IMR-90 (cell line): ENCODE measurements around the gene PRKCB. TPM values are rescaled to one million over a fixed set of nuclear protein-coding genes. Genes with fewer than 3 reads are reported as not detected.

Experiments
- ATAC-seq: fragments of 200-7000 bp; cut with Tn5 transposase; 2 replicates; pipeline ENCODE4 v1.9.1; 2020; ENCODE audit warnings: low read depth, mild to moderate bottlenecking, moderate library complexity
- BruUV-seq: library from RNA; stranded (reverse); fragments of 400-500 nt; replicated peaks from 2 replicates; lab custom pipeline; 2021; lab: Mats Ljungman, UMichigan
- CTCF ChIA-PET: fragments of 300-600 bp; formaldehyde crosslinking; extraction: SDS; loops from one replicate; lab custom pipeline; 2021; ENCODE audit warnings: antibody characterized with exemption; lab: Yijun Ruan, JAX
- POLR2A ChIA-PET: fragments of 300-600 bp; sonication (Branson Sonifier 250); formaldehyde crosslinking; loops from one replicate; lab custom pipeline; 2022; ENCODE audit warnings: antibody characterized with exemption; ENCODE audit not compliant: unreplicated experiment; lab: Charles Lee
- DNase-seq: peaks from one replicate; pipeline ENCODE4 v3.0.0; 2013
- H2AFZ ChIP-seq: replicated peaks from 2 replicates; pipeline ENCODE3; 2013; ENCODE audit warnings: low read length, mild to moderate bottlenecking; ENCODE audit not compliant: poor library complexity
- H2AK5ac ChIP-seq: 2 replicates; pipeline ENCODE4 v1.6.1; 2013; ENCODE audit warnings: low read depth, low read length, inconsistent platforms
- H2AK9ac ChIP-seq: replicated peaks from 2 replicates; pipeline ENCODE3; 2013; ENCODE audit warnings: mild to moderate bottlenecking, low read depth, low read length, moderate library complexity; ENCODE audit not compliant: poor library complexity
- H2BK120ac ChIP-seq: 2 replicates; pipeline ENCODE4 v1.6.1; 2013; ENCODE audit warnings: low read depth, low read length, inconsistent platforms
- H2BK15ac ChIP-seq: 3 replicates; pipeline ENCODE4 v1.6.1; 2013; ENCODE audit warnings: low read depth, low read length, inconsistent platforms
- H2BK20ac ChIP-seq: 2 replicates; pipeline ENCODE4 v1.6.1; 2013; ENCODE audit warnings: low read depth, mild to moderate bottlenecking, inconsistent platforms, low read length, moderate library complexity
- H2BK5ac ChIP-seq: 2 replicates; pipeline ENCODE4 v1.6.1; 2013; ENCODE audit warnings: mild to moderate bottlenecking, low read depth, low read length, inconsistent platforms; ENCODE audit not compliant: poor library complexity, severe bottlenecking
- H3K14ac ChIP-seq: replicated peaks from 2 replicates; pipeline ENCODE4 v1.6.1; 2013; ENCODE audit warnings: low read depth, low read length, inconsistent platforms
- H3K18ac ChIP-seq: 2 replicates; pipeline ENCODE4 v1.6.1; 2013; ENCODE audit warnings: low read depth, low read length, control low read depth
- H3K23ac ChIP-seq: 2 replicates; pipeline ENCODE4 v1.6.1; 2013; ENCODE audit warnings: low read depth, low read length, inconsistent platforms
- H3K27ac ChIP-seq: 2 replicates; pipeline ENCODE4 v1.5.1; 2013; ENCODE audit warnings: mild to moderate bottlenecking, control low read depth, low read length; ENCODE audit not compliant: insufficient read depth
- H3K27me3 ChIP-seq: 2 replicates; pipeline ENCODE4 v1.6.1; 2013; ENCODE audit warnings: low read length; ENCODE audit not compliant: control insufficient read depth, insufficient read depth
- H3K36me3 ChIP-seq: 2 replicates; pipeline ENCODE4 v1.6.1; 2013; ENCODE audit warnings: low read length, mixed read lengths; ENCODE audit not compliant: control insufficient read depth, insufficient read depth
- H3K4ac ChIP-seq: 2 replicates; pipeline ENCODE4 v1.6.1; 2013; ENCODE audit warnings: low read depth, low read length, inconsistent platforms
- H3K4me1 ChIP-seq: 2 replicates; pipeline ENCODE4 v1.6.1; 2013; ENCODE audit warnings: low read length, mixed read lengths; ENCODE audit not compliant: control insufficient read depth, insufficient read depth
- H3K4me2 ChIP-seq: 2 replicates; pipeline ENCODE4 v1.6.1; 2013; ENCODE audit warnings: low read depth, mild to moderate bottlenecking, control low read depth, low read length, moderate library complexity
- H3K4me3 ChIP-seq: 2 replicates; pipeline ENCODE4 v1.5.1; 2013; ENCODE audit warnings: low read depth, mild to moderate bottlenecking, control low read depth, low read length, moderate library complexity; ENCODE audit not compliant: insufficient read depth
- H3K56ac ChIP-seq: 2 replicates; pipeline ENCODE4 v1.6.1; 2013; ENCODE audit warnings: low read length, inconsistent platforms; ENCODE audit not compliant: insufficient read depth; ENCODE audit errors: extremely low read depth
- H3K79me1 ChIP-seq, 2 experiments: 2 replicates each; pipeline ENCODE4 v1.6.1; 2013; ENCODE audit warnings: low read length in 2 of 2, inconsistent platforms in 1 of 2, low read depth in 1 of 2
- H3K9ac ChIP-seq: 2 replicates; pipeline ENCODE4 v1.6.1; 2013; ENCODE audit warnings: low read depth, low read length, control low read depth
- H3K9me1 ChIP-seq: 2 replicates; pipeline ENCODE4 v1.6.1; 2013; ENCODE audit warnings: low read length, inconsistent platforms; ENCODE audit not compliant: insufficient read depth
- H3K9me3 ChIP-seq: 2 replicates; pipeline ENCODE4 v1.6.1; 2013; ENCODE audit warnings: low read length; ENCODE audit not compliant: control insufficient read depth, insufficient read depth
- H4K20me1 ChIP-seq: 2 replicates; pipeline ENCODE4 v1.6.1; 2013; ENCODE audit warnings: low read length, inconsistent platforms; ENCODE audit not compliant: insufficient read depth
- H4K5ac ChIP-seq: 2 replicates; pipeline ENCODE4 v1.6.1; 2013; ENCODE audit warnings: mild to moderate bottlenecking, low read depth, low read length, control low read depth
- H4K8ac ChIP-seq, 2 experiments: 2 replicates each; pipeline ENCODE4 v1.6.1; 2013; ENCODE audit warnings: low read depth in 2 of 2, low read length in 2 of 2, control low read depth in 1 of 2, inconsistent platforms in 1 of 2
- H4K91ac ChIP-seq: 2 replicates; pipeline ENCODE4 v1.6.1; 2013; ENCODE audit warnings: low read depth, low read length, inconsistent platforms; ENCODE audit not compliant: insufficient read depth
- RFX5 ChIP-seq: IDR thresholded peaks from 2 replicates; pipeline ENCODE4 v1.8.0; 2012; ENCODE audit warnings: low read depth, mild to moderate bottlenecking, low read length, moderate library complexity
- WGBS, 2 experiments: methylation state at CpG; one replicate each; pipeline versions ENCODE4 v1.1.5 to v1.1.7; 2013; ENCODE audit warnings: missing lambda C conversion rate in 2 of 2; ENCODE audit not compliant: insufficient read length in 1 of 2; ENCODE audit errors: extremely low coverage in 2 of 2; 5-methylcytosine and 5-hydroxymethylcytosine counted together
- dilution Hi-C: fragments of 300-500 bp; cut with HindIII; formaldehyde crosslinking; loops from one replicate; pipeline ENCODE4 v1.14.3; 2018; ENCODE audit warnings: low sequenced_read_pairs; ENCODE audit not compliant: unreplicated experiment
- in situ Hi-C: fragments of 300-500 bp; cut with MboI; formaldehyde crosslinking; loops from 3 replicates; pipeline ENCODE4 v1.14.3; 2019; ENCODE audit warnings: low sequenced_read_pairs, inconsistent platforms, mixed read lengths
- intact Hi-C: fragments of 100-400 bp; cut with micrococcal nuclease; formaldehyde crosslinking; loops from 2 replicates; pipeline ENCODE4 v1.10.0; 2022
- polyA plus RNA-seq, 3 experiments: library from polyadenylated mRNA; depleted of rRNA; stranded (reverse); fragments of >200 nt; gene quantifications; 2 replicates each; pipeline ENCODE4 v1.2.3, GENCODE V29; 2012; ENCODE audit warnings: low replicate concordance in 1 of 3
- total RNA-seq: library from RNA; depleted of rRNA; stranded (reverse); fragments of >200 nt; gene quantifications from 2 replicates; pipeline ENCODE4 v1.2.3, GENCODE V29; 2012

The PRKCB gene
- total and polyA plus RNA-seq, 2 of the 4 experiments (the other 2 are of a cell fraction) = under 0.01 TPM; not detected in 1

DNA sequence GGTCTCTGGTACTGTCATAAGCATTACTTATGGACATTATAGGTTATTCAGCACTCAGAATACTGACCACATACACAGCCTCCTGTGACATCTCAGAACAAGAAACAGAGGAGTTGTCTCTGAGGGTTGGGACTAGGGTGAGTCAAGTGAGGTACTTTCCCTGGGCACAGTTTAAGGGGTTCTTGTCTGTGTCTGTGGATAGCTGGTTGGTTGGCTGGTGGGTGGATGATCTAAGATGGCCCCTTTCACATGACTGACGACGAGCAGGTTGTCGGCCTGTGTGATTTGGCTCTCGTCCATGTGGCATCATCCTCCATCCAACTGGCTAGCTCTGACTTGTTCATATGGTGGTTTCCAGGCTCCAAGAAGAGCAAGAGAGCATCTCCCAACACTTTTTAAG, 163.9 kb downstream of the PRKCB start:
- no peaks in the 10 kb centered on the region for H3K79me1 ChIP-seq
- no peaks in the 10 kb centered on the region for H3K4me1 ChIP-seq
- DNase-seq = no peak
- no peak overlapping the region for H3K56ac ChIP-seq
- no peaks in the 10 kb centered on the region for H3K36me3 ChIP-seq
- no peak overlapping the region for H3K4me2 ChIP-seq
- H3K27ac ChIP-seq = no peak overlapping the region
- no peaks in the 10 kb centered on the region for H3K27me3 ChIP-seq
- H3K23ac ChIP-seq = no peak overlapping the region
- H2AFZ ChIP-seq = no peak overlapping the region
- H3K4me3 ChIP-seq = no peak overlapping the region
- no peaks in the 10 kb centered on the region for H3K9me1 ChIP-seq
- in situ Hi-C loops (no loop called here), intact Hi-C loops (no loop called here), dilution Hi-C loops (no loop called here)
- ChIA-PET POLR2A (no interaction called here), CTCF (no interaction called here)
- H3K9me3 ChIP-seq = no peaks in the 10 kb centered on the region
- no peak overlapping the region for H4K5ac ChIP-seq
- H2BK20ac ChIP-seq = no peak overlapping the region
- no peak overlapping the region for H2BK5ac ChIP-seq
- WGBS, 2 experiments = 58% methylated on average over 2 of the region's 4 CpGs; no CpG with 5 or more reads in 1 of the 2 experiments
- no peaks in the 10 kb centered on the region for H4K20me1 ChIP-seq
- no peak overlapping the region for H2BK120ac ChIP-seq
- no TSS peak for BruUV-seq
- H3K9ac ChIP-seq = no peak overlapping the region
- no peak overlapping the region for H3K14ac ChIP-seq
- no peak overlapping the region for H4K8ac ChIP-seq
- H2BK15ac ChIP-seq = no peak overlapping the region
- no peak overlapping the region for H3K4ac ChIP-seq
- TF ChIP-seq RFX5 = no peak
- H3K18ac ChIP-seq = no peak overlapping the region
- H2AK5ac ChIP-seq = no peak overlapping the region
- no peak overlapping the region for H4K91ac ChIP-seq
- no peak for ATAC-seq
- H2AK9ac ChIP-seq = no peak overlapping the region
